ENCODE results near the gene ASPG. TPM values are rescaled to one million over a fixed set of nuclear protein-coding genes. Genes with fewer than 3 reads are reported as not detected.

ASPG gene
- polyA plus RNA-seq, 1 experiment: 0.12 TPM

GRCh38 chr14:104110491-104111209 is 25.1 kb downstream of the ASPG start:
- TF ChIP-seq, protein P1, sequence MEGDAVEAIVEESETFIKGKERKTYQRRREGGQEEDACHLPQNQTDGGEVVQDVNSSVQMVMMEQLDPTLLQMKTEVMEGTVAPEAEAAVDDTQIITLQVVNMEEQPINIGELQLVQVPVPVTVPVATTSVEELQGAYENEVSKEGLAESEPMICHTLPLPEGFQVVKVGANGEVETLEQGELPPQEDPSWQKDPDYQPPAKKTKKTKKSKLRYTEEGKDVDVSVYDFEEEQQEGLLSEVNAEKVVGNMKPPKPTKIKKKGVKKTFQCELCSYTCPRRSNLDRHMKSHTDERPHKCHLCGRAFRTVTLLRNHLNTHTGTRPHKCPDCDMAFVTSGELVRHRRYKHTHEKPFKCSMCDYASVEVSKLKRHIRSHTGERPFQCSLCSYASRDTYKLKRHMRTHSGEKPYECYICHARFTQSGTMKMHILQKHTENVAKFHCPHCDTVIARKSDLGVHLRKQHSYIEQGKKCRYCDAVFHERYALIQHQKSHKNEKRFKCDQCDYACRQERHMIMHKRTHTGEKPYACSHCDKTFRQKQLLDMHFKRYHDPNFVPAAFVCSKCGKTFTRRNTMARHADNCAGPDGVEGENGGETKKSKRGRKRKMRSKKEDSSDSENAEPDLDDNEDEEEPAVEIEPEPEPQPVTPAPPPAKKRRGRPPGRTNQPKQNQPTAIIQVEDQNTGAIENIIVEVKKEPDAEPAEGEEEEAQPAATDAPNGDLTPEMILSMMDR (IDR thresholded peaks at IDR 0.05; ENCODE audit: insufficient read depth, low read depth, low read length): no peak

GRCh38 chr14:104111301-104112112 is 26.0 kb downstream of the ASPG start:
- DNase-seq (ENCODE audit: low read depth): no peak
- Histone ChIP-seq H3K36me3 (ENCODE audit: control insufficient read depth, insufficient read depth, low read length) (no peaks in the 10 kb centered on the region), H3K27me3 (ENCODE audit: control insufficient read depth, insufficient read depth, low read length) (no peaks in the 10 kb centered on the region), H3K4me3 (ENCODE audit: low read depth, low read length) (no peak overlapping the region)
- CTCF ChIA-PET: interaction anchor here (1.1 kb wide), 1 partner anchor 453 kb away, joined by 3 read pairs; no protein-coding TSS in a partner anchor
- POLR2A ChIA-PET: no interaction called here
- TF ChIP-seq, protein P1 (IDR thresholded peaks at IDR 0.05; ENCODE audit: insufficient read depth, low read depth, low read length): no peak

More at GRCh38 chr14:104110491-104111209, 25.1 kb downstream of the ASPG start:
- ChIA-PET CTCF (no interaction called here), POLR2A (no interaction called here)
- DNase-seq (ENCODE audit: low read depth): no peak
- H3K4me3 ChIP-seq (ENCODE audit: low read depth, low read length): no peak overlapping the region
- no peaks in the 10 kb centered on the region for H3K27me3 ChIP-seq (ENCODE audit: control insufficient read depth, insufficient read depth, low read length)
- H3K36me3 ChIP-seq (ENCODE audit: control insufficient read depth, insufficient read depth, low read length): no peaks in the 10 kb centered on the region

DNA sequence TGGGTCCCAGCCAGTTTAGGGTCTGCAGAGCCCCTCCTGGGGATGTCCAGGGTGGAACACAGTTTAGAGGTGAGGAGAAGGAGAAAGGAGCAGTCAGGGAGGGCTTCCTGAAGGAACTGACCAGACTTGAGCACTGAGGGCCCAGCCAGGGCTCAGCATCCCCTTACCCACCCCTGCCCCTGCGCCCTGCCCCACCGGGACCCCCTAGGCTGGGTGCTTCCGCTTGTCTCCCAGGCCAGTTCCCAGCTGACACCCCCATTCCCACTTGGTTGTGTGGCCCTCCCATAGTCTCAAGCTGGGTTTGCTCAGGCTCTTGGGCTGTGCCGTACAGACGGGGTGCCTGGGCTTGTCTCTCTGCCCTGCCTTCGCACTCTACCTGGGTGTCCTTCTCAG is 26.6 kb downstream of the ASPG start:
- Histone ChIP-seq H3K4me3 (ENCODE audit: low read depth, low read length) (no peak overlapping the region), H3K36me3 (ENCODE audit: control insufficient read depth, insufficient read depth, low read length) (no peaks in the 10 kb centered on the region), H3K27me3 (ENCODE audit: control insufficient read depth, insufficient read depth, low read length) (no peaks in the 10 kb centered on the region)
- POLR2A ChIA-PET: no interaction called here
- CTCF ChIA-PET: interaction anchor here (1.1 kb wide), 1 partner anchor 452 kb away, joined by 3 read pairs; no protein-coding TSS in a partner anchor
- DNase-seq (ENCODE audit: low read depth): no peak
- TF ChIP-seq, protein P1 (IDR thresholded peaks at IDR 0.05; ENCODE audit: insufficient read depth, low read depth, low read length): no peak

GRCh38 chr14:104112609-104113571 is 27.4 kb downstream of the ASPG start:
- CTCF ChIA-PET: interaction anchor here (1.1 kb wide), 1 partner anchor 451 kb away, joined by 3 read pairs; no protein-coding TSS in a partner anchor
- DNase-seq (ENCODE audit: low read depth): no peak

More at GRCh38 chr14:104112609-104113571, 27.4 kb downstream of the ASPG start:
- Histone ChIP-seq H3K36me3 (ENCODE audit: control insufficient read depth, insufficient read depth, low read length) (no peaks in the 10 kb centered on the region), H3K4me3 (ENCODE audit: low read depth, low read length) (no peak overlapping the region), H3K27me3 (ENCODE audit: control insufficient read depth, insufficient read depth, low read length) (peaks cover 3% of the 10 kb centered on the region; the same call in 1 of the 2 replicates)
- TF ChIP-seq, protein P1 (IDR thresholded peaks at IDR 0.05; ENCODE audit: insufficient read depth, low read depth, low read length): no peak
- POLR2A ChIA-PET: no interaction called here
